ENCODE data around the gene THSD7A. TPM values are rescaled to one million over a fixed set of nuclear protein-coding genes. Genes with fewer than 3 reads are reported as not detected.

Gene THSD7A
- total and polyA plus RNA-seq, 4 donors: 0.15 to 2.7 (median 1.9) TPM

- 91% methylated on average over 3 of the region's 3 CpGs for WGBS
- H3K4me3 ChIP-seq (ENCODE audit: low read depth in 1 of 3, low read length in 3 of 3): no peak overlapping the region
- no peaks in the 10 kb centered on the region for H3K27me3 ChIP-seq (ENCODE audit: control insufficient read depth in 4 of 4, insufficient read depth in 4 of 4, low read length in 3 of 4)
- H3K36me3 ChIP-seq (ENCODE audit: control insufficient read depth in 4 of 4, insufficient read depth in 3 of 4, low read depth in 1 of 4, low read length in 3 of 4): no peaks in the 10 kb centered on the region
- H3K27ac ChIP-seq (ENCODE audit: low read depth in 1 of 2, low read length in 2 of 2): no peak overlapping the region
- DNase-seq (ENCODE audit: low spot score): no peak
- no peaks in the 10 kb centered on the region for H3K9me3 ChIP-seq (ENCODE audit: control insufficient read depth in 4 of 4, low read length in 3 of 4)
- no peaks in the 10 kb centered on the region for H3K4me1 ChIP-seq (ENCODE audit: control insufficient read depth in 4 of 4, insufficient read depth in 4 of 4, low read length in 3 of 4)
- H3K9ac ChIP-seq (ENCODE audit: low read depth in 1 of 2, low read length in 2 of 2): no peak overlapping the region
- TF ChIP-seq HNF4A (conservative IDR thresholded peaks at IDR 0.05) (no peak), JUND (IDR thresholded peaks at IDR 0.05) (no peak), HNF4G (IDR thresholded peaks at IDR 0.05) (no peak), REST (IDR thresholded peaks at IDR 0.05) (no peak), TAF1 (conservative IDR thresholded peaks at IDR 0.05) (no peak), CTCF (IDR thresholded peaks at IDR 0.05; ENCODE audit: low read depth, low read length, missing input control) (no peak), MAX (IDR thresholded peaks at IDR 0.05) (no peak), YY1 (IDR thresholded peaks at IDR 0.05) (no peak), RXRA (IDR thresholded peaks at IDR 0.05) (no peak), NR2F2 (IDR thresholded peaks at IDR 0.05) (no peak), EGR1 (IDR thresholded peaks at IDR 0.05; ENCODE audit: low read depth in 2 of 2) (no peak), SP1 (IDR thresholded peaks at IDR 0.05) (no peak), GABPA (IDR thresholded peaks at IDR 0.05 in 1 of 2, conservative IDR thresholded peaks at IDR 0.05 in 1 of 2) (no peak)
- TF ChIP-seq, protein P1, sequence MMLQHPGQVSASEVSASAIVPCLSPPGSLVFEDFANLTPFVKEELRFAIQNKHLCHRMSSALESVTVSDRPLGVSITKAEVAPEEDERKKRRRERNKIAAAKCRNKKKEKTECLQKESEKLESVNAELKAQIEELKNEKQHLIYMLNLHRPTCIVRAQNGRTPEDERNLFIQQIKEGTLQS (IDR thresholded peaks at IDR 0.05): no peak
- TF ChIP-seq, protein P2, sequence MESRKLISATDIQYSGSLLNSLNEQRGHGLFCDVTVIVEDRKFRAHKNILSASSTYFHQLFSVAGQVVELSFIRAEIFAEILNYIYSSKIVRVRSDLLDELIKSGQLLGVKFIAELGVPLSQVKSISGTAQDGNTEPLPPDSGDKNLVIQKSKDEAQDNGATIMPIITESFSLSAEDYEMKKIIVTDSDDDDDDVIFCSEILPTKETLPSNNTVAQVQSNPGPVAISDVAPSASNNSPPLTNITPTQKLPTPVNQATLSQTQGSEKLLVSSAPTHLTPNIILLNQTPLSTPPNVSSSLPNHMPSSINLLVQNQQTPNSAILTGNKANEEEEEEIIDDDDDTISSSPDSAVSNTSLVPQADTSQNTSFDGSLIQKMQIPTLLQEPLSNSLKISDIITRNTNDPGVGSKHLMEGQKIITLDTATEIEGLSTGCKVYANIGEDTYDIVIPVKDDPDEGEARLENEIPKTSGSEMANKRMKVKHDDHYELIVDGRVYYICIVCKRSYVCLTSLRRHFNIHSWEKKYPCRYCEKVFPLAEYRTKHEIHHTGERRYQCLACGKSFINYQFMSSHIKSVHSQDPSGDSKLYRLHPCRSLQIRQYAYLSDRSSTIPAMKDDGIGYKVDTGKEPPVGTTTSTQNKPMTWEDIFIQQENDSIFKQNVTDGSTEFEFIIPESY (IDR thresholded peaks at IDR 0.05): no peak
Measured at GRCh38 chr7:11330717-11331116, 501.3 kb downstream of the THSD7A start.

DNA sequence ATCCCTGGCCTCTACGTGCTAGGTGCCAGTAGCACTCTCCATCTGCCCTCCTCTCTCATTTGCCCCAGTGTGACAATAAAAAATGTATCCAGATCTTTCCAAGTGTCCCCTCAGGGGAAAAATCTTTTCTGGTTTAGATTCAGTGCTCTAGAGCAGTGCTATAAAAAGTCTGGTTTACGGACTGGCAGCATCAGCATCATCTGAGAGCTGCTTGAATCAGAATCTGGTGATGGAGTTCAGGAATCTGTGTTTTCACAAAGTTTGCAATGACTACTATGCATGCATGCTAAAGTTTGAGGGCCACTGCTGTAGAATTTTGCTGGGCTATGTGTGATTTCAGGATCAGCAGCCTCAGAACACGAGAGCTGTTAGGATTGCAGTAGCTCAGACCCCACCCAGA lies 501.8 kb downstream of the THSD7A start:
- no peak for DNase-seq (ENCODE audit: low spot score)
- H3K36me3 ChIP-seq (ENCODE audit: control insufficient read depth in 4 of 4, insufficient read depth in 3 of 4, low read depth in 1 of 4, low read length in 3 of 4): no peaks in the 10 kb centered on the region
- no peak overlapping the region for H3K27ac ChIP-seq (ENCODE audit: low read depth in 1 of 2, low read length in 2 of 2)
- TF ChIP-seq SP1 (IDR thresholded peaks at IDR 0.05) (no peak), RAD21 (IDR thresholded peaks at IDR 0.05) (no peak), FOXA2 (IDR thresholded peaks at IDR 0.05) (no peak), GABPA (IDR thresholded peaks at IDR 0.05 in 1 of 2, conservative IDR thresholded peaks at IDR 0.05 in 1 of 2) (no peak), HNF4A (conservative IDR thresholded peaks at IDR 0.05) (no peak), FOXA1 (IDR thresholded peaks at IDR 0.05) (no peak), HNF4G (IDR thresholded peaks at IDR 0.05) (no peak), TAF1 (conservative IDR thresholded peaks at IDR 0.05) (no peak), YY1 (IDR thresholded peaks at IDR 0.05) (no peak), NR2F2 (IDR thresholded peaks at IDR 0.05) (no peak), RXRA (IDR thresholded peaks at IDR 0.05) (no peak), EGR1 (IDR thresholded peaks at IDR 0.05; ENCODE audit: low read depth in 2 of 2) (no peak), CTCF (IDR thresholded peaks at IDR 0.05; ENCODE audit: low read depth, low read length, missing input control) (no peak)
- TF ChIP-seq, protein P1 (IDR thresholded peaks at IDR 0.05): no peak
- no peaks in the 10 kb centered on the region for H3K4me1 ChIP-seq (ENCODE audit: control insufficient read depth in 4 of 4, insufficient read depth in 4 of 4, low read length in 3 of 4)
- H3K9ac ChIP-seq (ENCODE audit: low read depth in 1 of 2, low read length in 2 of 2): no peak overlapping the region
- WGBS: 92% methylated on average over 3 of the region's 3 CpGs
- no peak overlapping the region for H3K4me3 ChIP-seq (ENCODE audit: low read depth in 1 of 3, low read length in 3 of 3)
- no peaks in the 10 kb centered on the region for H3K9me3 ChIP-seq (ENCODE audit: control insufficient read depth in 4 of 4, low read length in 3 of 4)
- no peaks in the 10 kb centered on the region for H3K27me3 ChIP-seq (ENCODE audit: control insufficient read depth in 4 of 4, insufficient read depth in 4 of 4, low read length in 3 of 4)

Measured in liver (tissue), 9 donors.